HFFc6 (cell line): ENCODE measurements around the gene NUAK1. TPM values are rescaled to one million over a fixed set of nuclear protein-coding genes. Genes with fewer than 3 reads are reported as not detected.
A peak's percentile ranks its signal among the peaks of the same experiment; 100 is the strongest.

Experiments
- DNase-seq: peaks from one replicate; pipeline ENCODE4 v3.0.0-alpha.2; 2018
- H3K27ac Mint-ChIP-seq: 2 replicates; pipeline ENCODE4 v1.8.0; 2020; ENCODE audit warnings: mild to moderate bottlenecking, mixed read lengths
- H3K27me3 Mint-ChIP-seq: 2 replicates; pipeline ENCODE4 v1.8.0; 2021; ENCODE audit warnings: mild to moderate bottlenecking, moderate library complexity, mixed read lengths; ENCODE audit not compliant: insufficient read depth
- H3K36me3 Mint-ChIP-seq: 2 replicates; pipeline ENCODE4 v1.8.0; 2021; ENCODE audit warnings: low read depth, mixed read lengths
- H3K4me1 Mint-ChIP-seq: 2 replicates; pipeline ENCODE4 v1.8.0; 2020; ENCODE audit warnings: low read depth, mixed read lengths
- H3K4me3 Mint-ChIP-seq: 2 replicates; pipeline ENCODE4 v1.8.0; 2020; ENCODE audit warnings: mild to moderate bottlenecking, moderate library complexity, mixed read lengths
- H3K9me3 Mint-ChIP-seq: 2 replicates; pipeline ENCODE4 v1.8.0; 2020; ENCODE audit warnings: mild to moderate bottlenecking, mixed read lengths
- CTCF ChIP-seq: fragments of 200-600 bp; sonication (generic); IDR thresholded peaks from 2 replicates; pipeline ENCODE4 v1.5.0; 2021; ENCODE audit warnings: antibody characterized with exemption, mild to moderate bottlenecking
- total RNA-seq, 6 experiments: library from RNA; stranded (reverse); fragmentation: NEBNext Ultra II Directional; extraction: Animal tissue kit (Norgen Biotek cat#: 25700); gene quantifications; 2 replicates in 1 of 6; 3 replicates in 5 of 6; pipeline ENCODE4 v1.2.3, GENCODE V29; 2021

Gene NUAK1
- total RNA-seq, 6 experiments from 2014 or later, result 11.0 to 37.3 (median 14.1) TPM

- Mint-ChIP-seq H3K27me3 (no peaks in the 10 kb centered on the region; the same call in 1 of the 2 replicates), H3K27ac (no peak overlapping the region), H3K4me3 (no peak overlapping the region), H3K4me1 (peaks cover 70% of the 10 kb centered on the region), H3K9me3 (no peaks in the 10 kb centered on the region), H3K36me3 (no peaks in the 10 kb centered on the region)
- DNase-seq, result no peak
- no peak for TF ChIP-seq CTCF
Measured at GRCh38 chr12:106048676-106049075, 90.1 kb downstream of the NUAK1 start.

- Mint-ChIP-seq H3K9me3 (no peaks in the 10 kb centered on the region), H3K4me1 (peaks cover 64% of the 10 kb centered on the region), H3K27me3 (no peaks in the 10 kb centered on the region; the same call in 1 of the 2 replicates), H3K4me3 (no peak overlapping the region), H3K36me3 (no peaks in the 10 kb centered on the region), H3K27ac (no peak overlapping the region)
- no peak for DNase-seq
- TF ChIP-seq CTCF, result no peak
Measured at GRCh38 chr12:106048016-106048415, 90.7 kb downstream of the NUAK1 start.

DNA sequence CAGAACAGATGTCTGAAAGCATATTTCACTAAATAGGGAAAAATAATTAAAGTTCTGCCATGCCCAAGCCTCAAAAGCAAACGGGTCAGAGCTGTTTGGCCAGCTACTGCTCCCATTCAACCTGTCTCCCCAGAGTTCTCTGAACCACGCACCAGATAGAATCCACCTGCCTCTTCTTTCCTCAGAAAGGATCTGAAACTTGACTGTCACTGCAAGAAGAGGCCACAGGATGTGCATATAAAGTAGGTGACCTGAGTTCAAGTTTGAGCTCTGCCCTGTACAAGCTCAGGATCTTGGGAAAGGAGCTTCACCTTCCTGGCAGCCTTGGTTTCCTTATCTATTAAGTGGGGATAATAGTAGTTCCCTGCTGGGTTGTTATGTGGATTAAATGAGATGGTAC, 91.8 kb downstream of the NUAK1 start:
- H3K4me1 Mint-ChIP-seq, result peaks cover 55% of the 10 kb centered on the region
- H3K9me3 Mint-ChIP-seq, result no peaks in the 10 kb centered on the region
- DNase-seq, result no peak
- no peak for TF ChIP-seq CTCF
- no peaks in the 10 kb centered on the region for H3K36me3 Mint-ChIP-seq
- no peak overlapping the region for H3K27ac Mint-ChIP-seq
- no peak overlapping the region for H3K4me3 Mint-ChIP-seq
- H3K27me3 Mint-ChIP-seq, result no peaks in the 10 kb centered on the region; the same call in 1 of the 2 replicates

DNA sequence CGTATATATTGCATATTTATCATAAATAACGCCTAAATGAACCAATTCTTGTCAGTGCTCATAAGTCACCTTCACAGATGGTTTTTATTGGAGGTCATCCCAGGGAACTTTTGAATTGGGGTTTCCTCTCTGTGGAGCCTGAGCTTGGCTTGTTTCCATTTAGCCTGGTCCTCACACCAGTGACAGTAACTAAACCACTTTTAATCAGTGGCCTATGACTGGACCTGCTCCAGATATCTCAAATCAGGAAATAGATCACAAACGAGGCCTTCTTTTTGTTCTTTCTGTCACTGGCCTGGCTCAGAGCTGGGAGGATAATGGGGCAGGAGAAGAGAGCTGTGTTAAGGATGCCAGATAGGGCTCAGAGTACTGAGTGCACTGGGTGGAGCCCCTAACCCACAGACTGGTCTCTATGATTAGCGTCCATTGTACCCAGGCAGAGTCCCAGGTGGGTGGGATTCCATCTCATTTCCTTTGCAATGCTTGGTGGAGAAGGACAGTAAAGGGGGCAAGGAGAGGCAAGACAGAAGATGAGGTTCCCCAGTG, 92.4 kb downstream of the NUAK1 start:
- H3K4me1 Mint-ChIP-seq, result peaks cover 49% of the 10 kb centered on the region
- no peak for DNase-seq
- no peaks in the 10 kb centered on the region for H3K36me3 Mint-ChIP-seq
- H3K4me3 Mint-ChIP-seq, result no peak overlapping the region
- no peaks in the 10 kb centered on the region for H3K9me3 Mint-ChIP-seq
- TF ChIP-seq CTCF, result no peak
- no peaks in the 10 kb centered on the region; the same call in 1 of the 2 replicates for H3K27me3 Mint-ChIP-seq
- H3K27ac Mint-ChIP-seq, result no peak overlapping the region

DNA sequence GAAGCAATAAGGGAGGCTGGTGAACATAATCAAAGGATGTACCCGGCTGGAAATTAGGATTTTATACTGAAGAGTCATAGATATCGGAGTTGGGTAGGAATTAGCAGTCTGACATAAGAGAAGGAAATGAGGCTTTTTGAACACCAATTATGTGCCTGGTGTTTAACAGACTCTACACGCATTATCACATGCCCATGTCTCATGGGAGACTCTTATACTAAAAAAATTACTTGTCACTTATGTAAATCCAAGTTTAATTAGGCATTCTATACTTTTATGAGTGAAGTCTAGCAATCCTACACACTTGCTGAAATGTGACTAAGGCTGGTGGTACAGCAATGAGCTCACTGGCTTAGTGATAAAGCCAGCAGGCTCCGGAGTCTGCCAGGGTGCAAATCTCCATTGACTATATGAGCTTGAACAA, 93.5 kb downstream of the NUAK1 start:
- Mint-ChIP-seq H3K36me3 (no peaks in the 10 kb centered on the region), H3K27me3 (no peaks in the 10 kb centered on the region; the same call in 1 of the 2 replicates), H3K9me3 (no peaks in the 10 kb centered on the region), H3K4me3 (peak overlapping the region; percentile 23), H3K27ac (peak overlapping the region; percentile 41), H3K4me1 (peaks cover 40% of the 10 kb centered on the region)
- TF ChIP-seq CTCF, result no peak
- DNase-seq, result peak; percentile 28
